Mesenchymal stem cell (in vitro differentiated cells and primary cell): ENCODE data around the gene NUP210.

Experiments
- DNase-seq: peaks from one replicate; pipeline ENCODE4 v3.0.0-alpha.2; 2013
- H2AFZ ChIP-seq: one replicate; pipeline ENCODE4 v1.6.1; 2013; ENCODE audit warnings: low read depth, mild to moderate bottlenecking, control low read depth, inconsistent platforms, low read length, moderate library complexity
- H2AK5ac ChIP-seq: 2 replicates; pipeline ENCODE4 v1.6.1; 2013; ENCODE audit warnings: low read length, moderate library complexity, mild to moderate bottlenecking, inconsistent platforms; ENCODE audit not compliant: severe bottlenecking
- H2BK120ac ChIP-seq: one replicate; pipeline ENCODE4 v1.6.1; 2013; ENCODE audit warnings: low read depth, mild to moderate bottlenecking, inconsistent platforms, low read length, moderate library complexity
- H2BK12ac ChIP-seq, 2 experiments: one replicate each; pipeline ENCODE4 v1.6.1; 2013; ENCODE audit warnings: inconsistent platforms in 2 of 2, low read length in 2 of 2, mild to moderate bottlenecking in 2 of 2, moderate library complexity in 2 of 2, control low read depth in 1 of 2
- H2BK15ac ChIP-seq: one replicate; pipeline ENCODE4 v1.6.1; 2013; ENCODE audit warnings: mild to moderate bottlenecking, low read depth, inconsistent platforms; ENCODE audit not compliant: poor library complexity, severe bottlenecking
- H2BK5ac ChIP-seq: 2 replicates; pipeline ENCODE4 v1.6.1; 2013; ENCODE audit warnings: low read depth, mild to moderate bottlenecking, low read length, control low read depth, inconsistent platforms; ENCODE audit not compliant: poor library complexity, severe bottlenecking
- H3K14ac ChIP-seq, 2 experiments: one replicate each; pipeline ENCODE4 v1.6.1; 2013; ENCODE audit warnings: inconsistent platforms in 2 of 2, low read length in 2 of 2, control low read depth in 1 of 2, mild to moderate bottlenecking in 1 of 2, moderate library complexity in 1 of 2
- H3K18ac ChIP-seq, 2 experiments: one replicate each; pipeline ENCODE4 v1.6.1; 2013; ENCODE audit warnings: inconsistent platforms in 2 of 2, low read length in 2 of 2, control low read depth in 1 of 2, low read depth in 1 of 2, mild to moderate bottlenecking in 1 of 2
- H3K23ac ChIP-seq, 2 experiments: one replicate each; pipeline ENCODE4 v1.6.1; 2013; ENCODE audit warnings: inconsistent platforms in 2 of 2, low read length in 2 of 2, mild to moderate bottlenecking in 2 of 2, moderate library complexity in 2 of 2, control low read depth in 1 of 2
- H3K27ac ChIP-seq: 2 replicates; pipeline ENCODE4 v1.5.1; 2013; ENCODE audit warnings: mild to moderate bottlenecking, moderate library complexity, low read length, control low read depth, inconsistent platforms; ENCODE audit not compliant: poor library complexity, severe bottlenecking
- H3K27me3 ChIP-seq, 2 experiments: 2 replicates each; pipeline versions ENCODE4 v1.6.1 to v1.7.0; 2013; ENCODE audit warnings: low read length in 2 of 2, mild to moderate bottlenecking in 2 of 2, moderate library complexity in 2 of 2, control low read depth in 1 of 2, inconsistent platforms in 1 of 2; ENCODE audit not compliant: control insufficient read depth in 1 of 2, insufficient read depth in 1 of 2
- H3K36me3 ChIP-seq, 2 experiments: 2 replicates each; pipeline versions ENCODE4 v1.6.1 to v1.7.0; 2013; ENCODE audit warnings: low read length in 2 of 2, control low read depth in 1 of 2, inconsistent platforms in 1 of 2, low read depth in 1 of 2, mild to moderate bottlenecking in 1 of 2; ENCODE audit not compliant: insufficient read depth in 2 of 2, control insufficient read depth in 1 of 2
- H3K4ac ChIP-seq, 2 experiments: one replicate each; pipeline ENCODE4 v1.6.1; 2013; ENCODE audit warnings: inconsistent platforms in 2 of 2, low read length in 2 of 2, mild to moderate bottlenecking in 2 of 2, moderate library complexity in 2 of 2, control low read depth in 1 of 2, low read depth in 1 of 2
- H3K4me1 ChIP-seq: 2 replicates; pipeline ENCODE4 v1.6.1; 2013; ENCODE audit warnings: low read depth, low read length, control low read depth; ENCODE audit not compliant: control insufficient read depth, insufficient read depth
- H3K4me2 ChIP-seq: 2 replicates; pipeline ENCODE4 v1.6.1; 2013; ENCODE audit warnings: low read length, mild to moderate bottlenecking, inconsistent platforms; ENCODE audit not compliant: poor library complexity, severe bottlenecking
- H3K4me3 ChIP-seq, 2 experiments: 2 replicates each; pipeline versions ENCODE4 v1.5.1 to v1.7.0; 2013; ENCODE audit warnings: low read length in 2 of 2, mild to moderate bottlenecking in 2 of 2, control low read depth in 1 of 2, low read depth in 1 of 2; ENCODE audit not compliant: insufficient read depth in 1 of 2
- H3K79me1 ChIP-seq: replicated peaks from 2 replicates; pipeline ENCODE4 v1.6.1; 2013; ENCODE audit warnings: mild to moderate bottlenecking, control low read depth, low read length, inconsistent platforms; ENCODE audit not compliant: poor library complexity, severe bottlenecking
- H3K9ac ChIP-seq: 2 replicates; pipeline ENCODE4 v1.7.0; 2013; ENCODE audit warnings: mild to moderate bottlenecking, low read length, moderate library complexity
- H3K9me3 ChIP-seq: 2 replicates; pipeline ENCODE4 v1.7.0; 2013; ENCODE audit warnings: mild to moderate bottlenecking, low read length; ENCODE audit not compliant: control insufficient read depth
- H4K8ac ChIP-seq: one replicate; pipeline ENCODE4 v1.6.1; 2013; ENCODE audit warnings: inconsistent platforms, mild to moderate bottlenecking, low read length, moderate library complexity
- H4K91ac ChIP-seq: one replicate; pipeline ENCODE4 v1.6.1; 2013; ENCODE audit warnings: mild to moderate bottlenecking, low read length, inconsistent platforms
- WGBS: methylation state at CpG from one replicate; pipeline ENCODE4 v1.1.7; 2013; ENCODE audit warnings: mixed read lengths; 5-methylcytosine and 5-hydroxymethylcytosine counted together

Gene NUP210

GRCh38 chr3:13332158-13332557 lies 88.0 kb downstream of the NUP210 start:
- Histone ChIP-seq H3K4me3 (no peak overlapping the region), H3K9me3 (no peaks in the 10 kb centered on the region), H3K27me3 (peaks cover 8 to 49% of the 10 kb centered on the region in 2 experiments), H2BK120ac (no peak overlapping the region), H3K27ac (no peak overlapping the region), H2AK5ac (no peak overlapping the region), H3K18ac (no peak overlapping the region), H3K23ac (no peak overlapping the region), H3K4ac (no peak overlapping the region), H3K36me3 (no peaks in the 10 kb centered on the region), H3K79me1 (no peaks in the 10 kb centered on the region), H3K14ac (no peak overlapping the region), H3K4me2 (no peak overlapping the region), H3K4me1 (peaks cover 11% of the 10 kb centered on the region), H2BK5ac (no peak overlapping the region), H4K91ac (no peak overlapping the region), H4K8ac (no peak overlapping the region), H2BK12ac (no peak overlapping the region), H2AFZ (no peak overlapping the region), H2BK15ac (no peak overlapping the region), H3K9ac (no peak overlapping the region)
- no peak for DNase-seq
- whole genome bisulfite sequencing, result 70% methylated on average over 7 of the region's 8 CpGs

- no peak overlapping the region for H3K27ac ChIP-seq
- H2AFZ ChIP-seq, result no peak overlapping the region
- H3K23ac ChIP-seq, result no peak overlapping the region
- no peaks in the 10 kb centered on the region for H3K9me3 ChIP-seq
- H2AK5ac ChIP-seq, result no peak overlapping the region
- no peak overlapping the region for H3K4me3 ChIP-seq
- H3K4me1 ChIP-seq, result peaks cover 13% of the 10 kb centered on the region
- peaks cover 8 to 56% of the 10 kb centered on the region in 2 experiments for H3K27me3 ChIP-seq
- 82% methylated on average over 5 of the region's 5 CpGs for WGBS
- H3K79me1 ChIP-seq, result no peaks in the 10 kb centered on the region
- H3K9ac ChIP-seq, result no peak overlapping the region
- H2BK5ac ChIP-seq, result no peak overlapping the region
- no peak overlapping the region for H2BK120ac ChIP-seq
- no peak overlapping the region for H2BK12ac ChIP-seq
- H4K8ac ChIP-seq, result no peak overlapping the region
- no peaks in the 10 kb centered on the region for H3K36me3 ChIP-seq
- H2BK15ac ChIP-seq, result no peak overlapping the region
- no peak overlapping the region for H3K14ac ChIP-seq
- H3K18ac ChIP-seq, result no peak overlapping the region
- no peak overlapping the region for H4K91ac ChIP-seq
- DNase-seq, result no peak
- H3K4ac ChIP-seq, result no peak overlapping the region
- no peak overlapping the region for H3K4me2 ChIP-seq
Observed at GRCh38 chr3:13329746-13330145, 90.4 kb downstream of the NUP210 start.

- H4K91ac ChIP-seq, result no peak overlapping the region
- H2BK15ac ChIP-seq, result no peak overlapping the region
- H3K79me1 ChIP-seq, result no peaks in the 10 kb centered on the region
- no peak overlapping the region for H3K4ac ChIP-seq
- no peak overlapping the region for H2AFZ ChIP-seq
- no peak overlapping the region for H3K18ac ChIP-seq
- no peak overlapping the region for H2BK12ac ChIP-seq
- peak overlapping the region in 1 of 2 experiments; percentile 62 for H3K14ac ChIP-seq
- H3K4me2 ChIP-seq, result no peak overlapping the region
- H3K23ac ChIP-seq, result no peak overlapping the region
- no peak overlapping the region for H2AK5ac ChIP-seq
- H3K27ac ChIP-seq, result no peak overlapping the region
- H2BK5ac ChIP-seq, result no peak overlapping the region
- no peak overlapping the region for H2BK120ac ChIP-seq
- H3K36me3 ChIP-seq, result no peaks in the 10 kb centered on the region
- H3K4me1 ChIP-seq, result peaks cover 2% of the 10 kb centered on the region
- H3K9ac ChIP-seq, result no peak overlapping the region
- H3K27me3 ChIP-seq, result peaks cover 16 to 62% of the 10 kb centered on the region in 2 experiments
- WGBS, result 72% methylated on average over 7 of the region's 7 CpGs
- H3K4me3 ChIP-seq, result no peak overlapping the region
- no peak for DNase-seq
- H4K8ac ChIP-seq, result no peak overlapping the region
- no peaks in the 10 kb centered on the region for H3K9me3 ChIP-seq
Observed at GRCh38 chr3:13325892-13326443, 94.2 kb downstream of the NUP210 start.

GRCh38 chr3:13324835-13325501 lies 95.2 kb downstream of the NUP210 start:
- Histone ChIP-seq H2BK12ac (no peak overlapping the region), H3K4me1 (peaks cover 2% of the 10 kb centered on the region), H4K8ac (no peak overlapping the region), H3K27me3 (peaks cover 16 to 56% of the 10 kb centered on the region in 2 experiments), H3K4me3 (no peak overlapping the region), H3K36me3 (no peaks in the 10 kb centered on the region), H3K4me2 (no peak overlapping the region), H2BK120ac (no peak overlapping the region), H3K23ac (no peak overlapping the region), H2BK15ac (no peak overlapping the region), H3K9ac (no peak overlapping the region), H2BK5ac (no peak overlapping the region), H3K18ac (no peak overlapping the region), H2AFZ (no peak overlapping the region), H3K14ac (no peak overlapping the region), H4K91ac (no peak overlapping the region), H3K4ac (no peak overlapping the region), H3K9me3 (no peaks in the 10 kb centered on the region), H3K79me1 (no peaks in the 10 kb centered on the region), H3K27ac (no peak overlapping the region), H2AK5ac (no peak overlapping the region)
- WGBS, result 87% methylated on average over 11 of the region's 11 CpGs
- DNase-seq, result no peak
